Measurements from ENCODE around the gene PRIMA1.

The PRIMA1 gene

GRCh38 chr14:93732524-93732923 lies 55.8 kb downstream of the PRIMA1 start:
- no peak for DNase-seq (ENCODE audit: low read depth in 2 of 2)

- no peak for DNase-seq (ENCODE audit: low read depth in 2 of 2)
Measured at GRCh38 chr14:93731753-93732152, 56.5 kb downstream of the PRIMA1 start.

GRCh38 chr14:93729993-93730392 lies 58.3 kb downstream of the PRIMA1 start:
- no peak for DNase-seq (ENCODE audit: low read depth in 2 of 2)

- DNase-seq (ENCODE audit: low read depth in 2 of 2), result no peak
Measured at GRCh38 chr14:93728651-93729016, 59.7 kb downstream of the PRIMA1 start.

GRCh38 chr14:93727917-93728650 lies 60.2 kb downstream of the PRIMA1 start:
- no peak for DNase-seq (ENCODE audit: low read depth in 2 of 2)

GRCh38 chr14:93727039-93727740 lies 61.1 kb downstream of the PRIMA1 start:
- no peak for DNase-seq (ENCODE audit: low read depth in 2 of 2)

GRCh38 chr14:93725993-93726392 lies 62.3 kb downstream of the PRIMA1 start:
- no peak for DNase-seq (ENCODE audit: low read depth in 2 of 2)

- DNase-seq (ENCODE audit: low read depth in 2 of 2), result no peak
Measured at GRCh38 chr14:93725002-93725582, 63.2 kb downstream of the PRIMA1 start.

- DNase-seq (ENCODE audit: low read depth in 2 of 2), result no peak
Measured at GRCh38 chr14:93723001-93723400, 65.3 kb downstream of the PRIMA1 start.

- DNase-seq (ENCODE audit: low read depth in 2 of 2), result no peak
Measured at GRCh38 chr14:93720981-93721483, 67.3 kb downstream of the PRIMA1 start.

GRCh38 chr14:93720076-93720815 lies 68.0 kb downstream of the PRIMA1 start:
- DNase-seq (ENCODE audit: low read depth in 2 of 2), result no peak

GRCh38 chr14:93719256-93719655 lies 69.0 kb downstream of the PRIMA1 start:
- DNase-seq (ENCODE audit: low read depth in 2 of 2), result no peak

- DNase-seq (ENCODE audit: low read depth in 2 of 2), result no peak
Measured at GRCh38 chr14:93717668-93718320, 70.5 kb downstream of the PRIMA1 start.

GRCh38 chr14:93716746-93717667 lies 71.3 kb downstream of the PRIMA1 start:
- DNase-seq (ENCODE audit: low read depth in 2 of 2), result no peak

GRCh38 chr14:93716002-93716745 lies 72.1 kb downstream of the PRIMA1 start:
- no peak for DNase-seq (ENCODE audit: low read depth in 2 of 2)

GRCh38 chr14:93715279-93715927 lies 72.9 kb downstream of the PRIMA1 start:
- DNase-seq (ENCODE audit: low read depth in 2 of 2), result no peak

GRCh38 chr14:93714605-93715004 lies 73.7 kb downstream of the PRIMA1 start:
- DNase-seq (ENCODE audit: low read depth in 2 of 2), result no peak

GRCh38 chr14:93713726-93714405 lies 74.4 kb downstream of the PRIMA1 start:
- no peak for DNase-seq (ENCODE audit: low read depth in 2 of 2)
